SK-N-MC (cell line): ENCODE results near the gene OTULIN.

Source experiments
- EZH2 ChIP-seq: fragments of 200-600 bp; sonication (generic); IDR thresholded peaks from one replicate; pipeline ENCODE4 v1.6.1; 2017; ENCODE audit warnings: antibody characterized with exemption
- POLR2AphosphoS5 ChIP-seq: IDR thresholded peaks from 2 replicates; pipeline ENCODE4 v1.6.1; 2012; ENCODE audit warnings: mild to moderate bottlenecking, low read depth, low read length, borderline replicate concordance

DNA sequence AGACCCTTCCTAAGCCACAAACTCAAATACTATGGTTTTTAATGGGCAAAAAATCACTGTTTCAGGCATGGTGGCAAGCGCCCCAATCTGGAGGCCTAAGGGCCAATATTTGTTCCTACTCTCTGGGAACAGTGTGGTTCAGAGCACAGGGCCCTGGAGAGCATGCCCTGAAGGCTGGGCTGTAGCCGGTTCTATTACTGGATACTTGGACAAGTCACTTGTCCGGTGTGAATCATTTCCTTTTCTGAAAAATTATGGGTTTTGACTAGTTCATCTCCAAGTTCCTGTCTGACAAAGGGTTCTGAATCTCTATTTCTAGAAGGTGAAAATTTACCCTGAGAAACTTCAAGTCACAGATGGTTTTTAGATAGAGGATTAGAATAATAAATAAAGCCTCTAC lies 75.0 kb downstream of the OTULIN start:
- TF ChIP-seq EZH2: no peak
- no peak for TF ChIP-seq POLR2AphosphoS5
